ENCODE measurements around the gene PARP12. TPM values are rescaled to one million over a fixed set of nuclear protein-coding genes. Genes with fewer than 3 reads are reported as not detected.

Gene PARP12
- total and polyA plus RNA-seq, 2 of the 13 experiments (the other 11 are each of a cell fraction or from before 2014, with no cell fraction given), result 15.5 to 35.2 TPM

DNA sequence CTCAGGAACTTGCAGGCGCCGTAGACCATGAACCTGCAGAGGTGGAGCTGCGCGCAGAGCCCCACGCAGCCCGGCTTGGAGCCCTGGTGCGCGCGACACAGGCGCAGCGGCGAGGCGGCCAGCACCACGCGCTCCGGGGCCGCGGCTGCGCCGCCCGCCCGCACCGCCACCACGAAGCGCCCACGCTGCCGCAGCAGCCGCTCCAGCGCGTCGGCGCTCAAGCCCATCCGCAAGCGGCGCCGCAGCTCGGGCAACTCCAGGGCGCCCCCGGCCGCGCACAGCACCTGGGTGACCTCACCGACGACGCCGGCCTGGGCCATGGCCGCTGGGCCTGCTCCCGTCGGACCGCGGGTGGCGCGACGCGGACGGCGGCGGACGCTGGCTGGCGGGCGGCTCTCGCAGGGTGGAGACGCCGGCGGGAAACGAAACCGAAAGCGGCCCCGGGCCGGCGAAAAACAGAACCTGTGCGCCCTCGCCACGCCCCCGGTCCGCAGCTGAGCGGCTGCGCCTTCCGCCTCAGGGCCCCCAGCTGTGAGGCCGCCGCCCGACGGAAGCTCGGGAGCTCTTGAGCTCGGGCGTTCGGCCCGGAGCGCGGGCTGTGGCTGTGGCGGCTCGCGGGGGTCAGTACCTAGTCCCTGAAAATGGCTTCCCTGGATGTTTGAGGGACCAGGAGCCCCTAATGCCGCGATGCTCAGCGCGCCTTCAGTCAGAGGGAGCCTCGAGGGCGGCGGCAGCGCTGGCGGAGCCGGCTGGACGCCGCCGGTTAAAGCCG is at the start of gene PARP12 (continued):
- TF ChIP-seq, protein P1, sequence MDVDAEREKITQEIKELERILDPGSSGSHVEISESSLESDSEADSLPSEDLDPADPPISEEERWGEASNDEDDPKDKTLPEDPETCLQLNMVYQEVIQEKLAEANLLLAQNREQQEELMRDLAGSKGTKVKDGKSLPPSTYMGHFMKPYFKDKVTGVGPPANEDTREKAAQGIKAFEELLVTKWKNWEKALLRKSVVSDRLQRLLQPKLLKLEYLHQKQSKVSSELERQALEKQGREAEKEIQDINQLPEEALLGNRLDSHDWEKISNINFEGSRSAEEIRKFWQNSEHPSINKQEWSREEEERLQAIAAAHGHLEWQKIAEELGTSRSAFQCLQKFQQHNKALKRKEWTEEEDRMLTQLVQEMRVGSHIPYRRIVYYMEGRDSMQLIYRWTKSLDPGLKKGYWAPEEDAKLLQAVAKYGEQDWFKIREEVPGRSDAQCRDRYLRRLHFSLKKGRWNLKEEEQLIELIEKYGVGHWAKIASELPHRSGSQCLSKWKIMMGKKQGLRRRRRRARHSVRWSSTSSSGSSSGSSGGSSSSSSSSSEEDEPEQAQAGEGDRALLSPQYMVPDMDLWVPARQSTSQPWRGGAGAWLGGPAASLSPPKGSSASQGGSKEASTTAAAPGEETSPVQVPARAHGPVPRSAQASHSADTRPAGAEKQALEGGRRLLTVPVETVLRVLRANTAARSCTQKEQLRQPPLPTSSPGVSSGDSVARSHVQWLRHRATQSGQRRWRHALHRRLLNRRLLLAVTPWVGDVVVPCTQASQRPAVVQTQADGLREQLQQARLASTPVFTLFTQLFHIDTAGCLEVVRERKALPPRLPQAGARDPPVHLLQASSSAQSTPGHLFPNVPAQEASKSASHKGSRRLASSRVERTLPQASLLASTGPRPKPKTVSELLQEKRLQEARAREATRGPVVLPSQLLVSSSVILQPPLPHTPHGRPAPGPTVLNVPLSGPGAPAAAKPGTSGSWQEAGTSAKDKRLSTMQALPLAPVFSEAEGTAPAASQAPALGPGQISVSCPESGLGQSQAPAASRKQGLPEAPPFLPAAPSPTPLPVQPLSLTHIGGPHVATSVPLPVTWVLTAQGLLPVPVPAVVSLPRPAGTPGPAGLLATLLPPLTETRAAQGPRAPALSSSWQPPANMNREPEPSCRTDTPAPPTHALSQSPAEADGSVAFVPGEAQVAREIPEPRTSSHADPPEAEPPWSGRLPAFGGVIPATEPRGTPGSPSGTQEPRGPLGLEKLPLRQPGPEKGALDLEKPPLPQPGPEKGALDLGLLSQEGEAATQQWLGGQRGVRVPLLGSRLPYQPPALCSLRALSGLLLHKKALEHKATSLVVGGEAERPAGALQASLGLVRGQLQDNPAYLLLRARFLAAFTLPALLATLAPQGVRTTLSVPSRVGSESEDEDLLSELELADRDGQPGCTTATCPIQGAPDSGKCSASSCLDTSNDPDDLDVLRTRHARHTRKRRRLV (CRISPR knock-in tag; IDR thresholded peaks at IDR 0.05), result no peak
- TF ChIP-seq ZNF101 (CRISPR knock-in tag; IDR thresholded peaks at IDR 0.05; ENCODE audit: borderline replicate concordance, low read depth), result no peak
- no peak for TF ChIP-seq ZNF883 (CRISPR knock-in tag; IDR thresholded peaks at IDR 0.05; ENCODE audit: not compliant biosample characterization)
- TF ChIP-seq ZNF12 (CRISPR knock-in tag; IDR thresholded peaks at IDR 0.05), result no peak
- TF ChIP-seq ZNF33B (CRISPR knock-in tag; IDR thresholded peaks at IDR 0.05), result no peak
- TF ChIP-seq ZHX1 (CRISPR knock-in tag; IDR thresholded peaks at IDR 0.05; ENCODE audit: low read depth), result peak; percentile 80
- TF ChIP-seq, protein P2, sequence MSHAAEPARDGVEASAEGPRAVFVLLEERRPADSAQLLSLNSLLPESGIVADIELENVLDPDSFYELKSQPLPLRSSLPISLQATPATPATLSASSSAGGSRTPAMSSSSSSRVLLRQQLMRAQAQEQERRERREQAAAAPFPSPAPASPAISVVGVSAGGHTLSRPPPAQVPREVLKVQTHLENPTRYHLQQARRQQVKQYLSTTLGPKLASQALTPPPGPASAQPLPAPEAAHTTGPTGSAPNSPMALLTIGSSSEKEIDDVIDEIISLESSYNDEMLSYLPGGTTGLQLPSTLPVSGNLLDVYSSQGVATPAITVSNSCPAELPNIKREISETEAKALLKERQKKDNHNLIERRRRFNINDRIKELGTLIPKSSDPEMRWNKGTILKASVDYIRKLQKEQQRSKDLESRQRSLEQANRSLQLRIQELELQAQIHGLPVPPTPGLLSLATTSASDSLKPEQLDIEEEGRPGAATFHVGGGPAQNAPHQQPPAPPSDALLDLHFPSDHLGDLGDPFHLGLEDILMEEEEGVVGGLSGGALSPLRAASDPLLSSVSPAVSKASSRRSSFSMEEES (CRISPR knock-in tag; IDR thresholded peaks at IDR 0.05), result no peak
- TF ChIP-seq HMG20B (CRISPR knock-in tag; conservative IDR thresholded peaks at IDR 0.05), result no peak
- peak; percentile 98 for TF ChIP-seq ZNF777 (CRISPR knock-in tag; IDR thresholded peaks at IDR 0.05)
- no peak for TF ChIP-seq HNF1A (IDR thresholded peaks at IDR 0.05; ENCODE audit: low read depth)
- peak; percentile 51; the same call in 1 of the 2 replicates for TF ChIP-seq HNF1A (CRISPR knock-in tag; IDR thresholded peaks at IDR 0.05; ENCODE audit: borderline replicate concordance)
- no peak for TF ChIP-seq HDAC6 (IDR thresholded peaks at IDR 0.05; ENCODE audit: low read depth, low read length)
- TF ChIP-seq, protein P3, sequence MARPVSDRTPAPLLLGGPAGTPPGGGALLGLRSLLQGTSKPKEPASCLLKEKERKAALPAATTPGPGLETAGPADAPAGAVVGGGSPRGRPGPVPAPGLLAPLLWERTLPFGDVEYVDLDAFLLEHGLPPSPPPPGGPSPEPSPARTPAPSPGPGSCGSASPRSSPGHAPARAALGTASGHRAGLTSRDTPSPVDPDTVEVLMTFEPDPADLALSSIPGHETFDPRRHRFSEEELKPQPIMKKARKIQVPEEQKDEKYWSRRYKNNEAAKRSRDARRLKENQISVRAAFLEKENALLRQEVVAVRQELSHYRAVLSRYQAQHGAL (CRISPR knock-in tag; IDR thresholded peaks at IDR 0.05; ENCODE audit: not compliant biosample characterization), result no peak
